IMR-90 (cell line): ENCODE data around the gene TMPRSS11E. TPM values are rescaled to one million over a fixed set of nuclear protein-coding genes. Genes with fewer than 3 reads are reported as not detected.

Experiments used
- ATAC-seq: fragments of 200-7000 bp; cut with Tn5 transposase; 2 replicates; pipeline ENCODE4 v1.9.1; 2020; ENCODE audit warnings: low read depth, mild to moderate bottlenecking, moderate library complexity
- BruUV-seq: library from RNA; stranded (reverse); fragments of 400-500 nt; replicated peaks from 2 replicates; lab custom pipeline; 2021; lab: Mats Ljungman, UMichigan
- CTCF ChIA-PET: fragments of 300-600 bp; formaldehyde crosslinking; extraction: SDS; loops from one replicate; lab custom pipeline; 2021; ENCODE audit warnings: antibody characterized with exemption; lab: Yijun Ruan, JAX
- POLR2A ChIA-PET: fragments of 300-600 bp; sonication (Branson Sonifier 250); formaldehyde crosslinking; loops from one replicate; lab custom pipeline; 2022; ENCODE audit warnings: antibody characterized with exemption; ENCODE audit not compliant: unreplicated experiment; lab: Charles Lee
- DNase-seq: peaks from one replicate; pipeline ENCODE4 v3.0.0; 2013
- H2AFZ ChIP-seq: replicated peaks from 2 replicates; pipeline ENCODE3; 2013; ENCODE audit warnings: low read length, mild to moderate bottlenecking; ENCODE audit not compliant: poor library complexity
- H2AK5ac ChIP-seq: 2 replicates; pipeline ENCODE4 v1.6.1; 2013; ENCODE audit warnings: low read depth, low read length, inconsistent platforms
- H2AK9ac ChIP-seq: replicated peaks from 2 replicates; pipeline ENCODE3; 2013; ENCODE audit warnings: mild to moderate bottlenecking, low read depth, low read length, moderate library complexity; ENCODE audit not compliant: poor library complexity
- H2BK120ac ChIP-seq: 2 replicates; pipeline ENCODE4 v1.6.1; 2013; ENCODE audit warnings: low read depth, low read length, inconsistent platforms
- H2BK15ac ChIP-seq: 3 replicates; pipeline ENCODE4 v1.6.1; 2013; ENCODE audit warnings: low read depth, low read length, inconsistent platforms
- H2BK20ac ChIP-seq: 2 replicates; pipeline ENCODE4 v1.6.1; 2013; ENCODE audit warnings: low read depth, mild to moderate bottlenecking, inconsistent platforms, low read length, moderate library complexity
- H2BK5ac ChIP-seq: 2 replicates; pipeline ENCODE4 v1.6.1; 2013; ENCODE audit warnings: mild to moderate bottlenecking, low read depth, low read length, inconsistent platforms; ENCODE audit not compliant: poor library complexity, severe bottlenecking
- H3K14ac ChIP-seq: replicated peaks from 2 replicates; pipeline ENCODE4 v1.6.1; 2013; ENCODE audit warnings: low read depth, low read length, inconsistent platforms
- H3K18ac ChIP-seq: 2 replicates; pipeline ENCODE4 v1.6.1; 2013; ENCODE audit warnings: low read depth, low read length, control low read depth
- H3K23ac ChIP-seq: 2 replicates; pipeline ENCODE4 v1.6.1; 2013; ENCODE audit warnings: low read depth, low read length, inconsistent platforms
- H3K27ac ChIP-seq: 2 replicates; pipeline ENCODE4 v1.5.1; 2013; ENCODE audit warnings: mild to moderate bottlenecking, control low read depth, low read length; ENCODE audit not compliant: insufficient read depth
- H3K27me3 ChIP-seq: 2 replicates; pipeline ENCODE4 v1.6.1; 2013; ENCODE audit warnings: low read length; ENCODE audit not compliant: control insufficient read depth, insufficient read depth
- H3K36me3 ChIP-seq: 2 replicates; pipeline ENCODE4 v1.6.1; 2013; ENCODE audit warnings: low read length, mixed read lengths; ENCODE audit not compliant: control insufficient read depth, insufficient read depth
- H3K4ac ChIP-seq: 2 replicates; pipeline ENCODE4 v1.6.1; 2013; ENCODE audit warnings: low read depth, low read length, inconsistent platforms
- H3K4me1 ChIP-seq: 2 replicates; pipeline ENCODE4 v1.6.1; 2013; ENCODE audit warnings: low read length, mixed read lengths; ENCODE audit not compliant: control insufficient read depth, insufficient read depth
- H3K4me2 ChIP-seq: 2 replicates; pipeline ENCODE4 v1.6.1; 2013; ENCODE audit warnings: low read depth, mild to moderate bottlenecking, control low read depth, low read length, moderate library complexity
- H3K4me3 ChIP-seq: 2 replicates; pipeline ENCODE4 v1.5.1; 2013; ENCODE audit warnings: low read depth, mild to moderate bottlenecking, control low read depth, low read length, moderate library complexity; ENCODE audit not compliant: insufficient read depth
- H3K56ac ChIP-seq: 2 replicates; pipeline ENCODE4 v1.6.1; 2013; ENCODE audit warnings: low read length, inconsistent platforms; ENCODE audit not compliant: insufficient read depth; ENCODE audit errors: extremely low read depth
- H3K79me1 ChIP-seq, 2 experiments: 2 replicates each; pipeline ENCODE4 v1.6.1; 2013; ENCODE audit warnings: low read length in 2 of 2, inconsistent platforms in 1 of 2, low read depth in 1 of 2
- H3K9ac ChIP-seq: 2 replicates; pipeline ENCODE4 v1.6.1; 2013; ENCODE audit warnings: low read depth, low read length, control low read depth
- H3K9me1 ChIP-seq: 2 replicates; pipeline ENCODE4 v1.6.1; 2013; ENCODE audit warnings: low read length, inconsistent platforms; ENCODE audit not compliant: insufficient read depth
- H3K9me3 ChIP-seq: 2 replicates; pipeline ENCODE4 v1.6.1; 2013; ENCODE audit warnings: low read length; ENCODE audit not compliant: control insufficient read depth, insufficient read depth
- H4K20me1 ChIP-seq: 2 replicates; pipeline ENCODE4 v1.6.1; 2013; ENCODE audit warnings: low read length, inconsistent platforms; ENCODE audit not compliant: insufficient read depth
- H4K5ac ChIP-seq: 2 replicates; pipeline ENCODE4 v1.6.1; 2013; ENCODE audit warnings: mild to moderate bottlenecking, low read depth, low read length, control low read depth
- H4K8ac ChIP-seq, 2 experiments: 2 replicates each; pipeline ENCODE4 v1.6.1; 2013; ENCODE audit warnings: low read depth in 2 of 2, low read length in 2 of 2, control low read depth in 1 of 2, inconsistent platforms in 1 of 2
- H4K91ac ChIP-seq: 2 replicates; pipeline ENCODE4 v1.6.1; 2013; ENCODE audit warnings: low read depth, low read length, inconsistent platforms; ENCODE audit not compliant: insufficient read depth
- FOS ChIP-seq: fragments of 150-350 bp; IDR thresholded peaks from 2 replicates; pipeline ENCODE4 v1.6.1; 2016; ENCODE audit warnings: low read depth, low read length
- MAFK ChIP-seq: IDR thresholded peaks from 2 replicates; pipeline ENCODE4 v1.6.1; 2012; ENCODE audit warnings: low read depth, low read length, improper control_type of control experiment
- MAZ ChIP-seq: IDR thresholded peaks from 2 replicates; pipeline ENCODE4 v1.6.1; 2012; ENCODE audit warnings: low read depth, mild to moderate bottlenecking, low read length, improper control_type of control experiment, moderate library complexity, borderline replicate concordance
- MXI1 ChIP-seq: IDR thresholded peaks from 2 replicates; pipeline ENCODE4 v1.6.1; 2012; ENCODE audit warnings: low read depth, mild to moderate bottlenecking, low read length, moderate library complexity, borderline replicate concordance
- NFE2L2 ChIP-seq: fragments of 150-350 bp; IDR thresholded peaks from 2 replicates; pipeline ENCODE4 v1.6.1; 2016; ENCODE audit warnings: low read depth, mild to moderate bottlenecking, low read length
- POLR2A ChIP-seq: IDR thresholded peaks from 2 replicates; pipeline ENCODE4 v1.6.1; 2012; ENCODE audit warnings: mild to moderate bottlenecking, low read depth, low read length
- RCOR1 ChIP-seq: IDR thresholded peaks from 2 replicates; pipeline ENCODE4 v1.6.1; 2012; ENCODE audit warnings: mild to moderate bottlenecking, low read length, improper control_type of control experiment; ENCODE audit not compliant: insufficient replicate concordance
- RFX5 ChIP-seq: IDR thresholded peaks from 2 replicates; pipeline ENCODE4 v1.8.0; 2012; ENCODE audit warnings: low read depth, mild to moderate bottlenecking, low read length, moderate library complexity
- SMC3 ChIP-seq: fragments of 150-350 bp; IDR thresholded peaks from 2 replicates; pipeline ENCODE4 v1.6.1; 2016; ENCODE audit warnings: low read depth, mild to moderate bottlenecking, antibody characterized with exemption, low read length, moderate library complexity
- WGBS, 2 experiments: methylation state at CpG; one replicate each; pipeline versions ENCODE4 v1.1.5 to v1.1.7; 2013; ENCODE audit warnings: missing lambda C conversion rate in 2 of 2; ENCODE audit not compliant: insufficient read length in 1 of 2; ENCODE audit errors: extremely low coverage in 2 of 2; 5-methylcytosine and 5-hydroxymethylcytosine counted together
- dilution Hi-C: fragments of 300-500 bp; cut with HindIII; formaldehyde crosslinking; loops from one replicate; pipeline ENCODE4 v1.14.3; 2018; ENCODE audit warnings: low sequenced_read_pairs; ENCODE audit not compliant: unreplicated experiment
- in situ Hi-C: fragments of 300-500 bp; cut with MboI; formaldehyde crosslinking; loops from 3 replicates; pipeline ENCODE4 v1.14.3; 2019; ENCODE audit warnings: low sequenced_read_pairs, inconsistent platforms, mixed read lengths
- intact Hi-C: fragments of 100-400 bp; cut with micrococcal nuclease; formaldehyde crosslinking; loops from 2 replicates; pipeline ENCODE4 v1.10.0; 2022
- polyA plus RNA-seq, 3 experiments: library from polyadenylated mRNA; depleted of rRNA; stranded (reverse); fragments of >200 nt; gene quantifications; 2 replicates each; pipeline ENCODE4 v1.2.3, GENCODE V29; 2012; ENCODE audit warnings: low replicate concordance in 1 of 3
- total RNA-seq: library from RNA; depleted of rRNA; stranded (reverse); fragments of >200 nt; gene quantifications from 2 replicates; pipeline ENCODE4 v1.2.3, GENCODE V29; 2012
- TF ChIP-seq, protein P1 (sequence below): fragments of 150-350 bp; IDR thresholded peaks from 2 replicates; pipeline ENCODE4 v1.6.1; 2016; ENCODE audit warnings: low read depth, mild to moderate bottlenecking, low read length, moderate library complexity, borderline replicate concordance

The TMPRSS11E gene
- total and polyA plus RNA-seq, 2 of the 4 experiments (the other 2 are of a cell fraction) = not detected

DNA sequence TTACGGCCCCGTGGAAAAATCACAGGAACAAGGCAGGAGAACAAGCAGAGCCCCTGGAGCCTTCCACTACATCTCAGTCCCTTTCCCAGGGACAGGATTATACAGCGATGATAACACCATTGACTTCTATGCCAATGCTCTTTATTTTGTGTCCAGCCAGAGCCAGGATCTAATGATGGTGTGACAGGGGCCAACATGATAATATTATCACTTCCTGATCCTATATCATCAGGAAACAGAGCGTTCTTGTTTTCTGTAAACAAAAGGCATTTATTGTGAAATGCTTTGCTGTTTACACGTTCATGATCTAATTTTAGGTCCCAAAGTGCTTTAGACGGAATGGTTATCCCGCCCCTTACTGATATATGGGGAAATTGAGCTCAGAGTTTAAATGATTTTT is 12.8 kb downstream of the TMPRSS11E start:
- TF ChIP-seq MAZ (no peak), SMC3 (no peak), MXI1 (no peak), MAFK (no peak), RFX5 (no peak), POLR2A (no peak), FOS (no peak), RCOR1 (no peak), NFE2L2 (no peak)
- TF ChIP-seq, protein P1, sequence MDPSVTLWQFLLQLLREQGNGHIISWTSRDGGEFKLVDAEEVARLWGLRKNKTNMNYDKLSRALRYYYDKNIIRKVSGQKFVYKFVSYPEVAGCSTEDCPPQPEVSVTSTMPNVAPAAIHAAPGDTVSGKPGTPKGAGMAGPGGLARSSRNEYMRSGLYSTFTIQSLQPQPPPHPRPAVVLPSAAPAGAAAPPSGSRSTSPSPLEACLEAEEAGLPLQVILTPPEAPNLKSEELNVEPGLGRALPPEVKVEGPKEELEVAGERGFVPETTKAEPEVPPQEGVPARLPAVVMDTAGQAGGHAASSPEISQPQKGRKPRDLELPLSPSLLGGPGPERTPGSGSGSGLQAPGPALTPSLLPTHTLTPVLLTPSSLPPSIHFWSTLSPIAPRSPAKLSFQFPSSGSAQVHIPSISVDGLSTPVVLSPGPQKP = no peak
- Histone ChIP-seq H3K9me3 (no peaks in the 10 kb centered on the region), H3K18ac (no peak overlapping the region), H3K9ac (no peak overlapping the region), H3K36me3 (no peaks in the 10 kb centered on the region), H2BK15ac (no peak overlapping the region), H3K9me1 (no peaks in the 10 kb centered on the region), H2AK9ac (no peak overlapping the region), H3K14ac (no peak overlapping the region), H3K27ac (no peak overlapping the region), H2BK20ac (no peak overlapping the region), H3K4ac (no peak overlapping the region), H3K79me1 (no peaks in the 10 kb centered on the region), H2BK5ac (no peak overlapping the region), H3K4me3 (no peak overlapping the region), H2BK120ac (no peak overlapping the region), H2AFZ (no peak overlapping the region), H3K23ac (no peak overlapping the region), H3K4me1 (peaks cover 4% of the 10 kb centered on the region; the same call in 1 of the 2 replicates), H4K91ac (no peak overlapping the region), H4K5ac (no peak overlapping the region), H3K27me3 (no peaks in the 10 kb centered on the region; the same call in 1 of the 2 replicates), H3K56ac (no peak overlapping the region), H4K20me1 (no peaks in the 10 kb centered on the region), H4K8ac (no peak overlapping the region), H2AK5ac (no peak overlapping the region), H3K4me2 (no peak overlapping the region)
- dilution Hi-C loops (no loop called here), in situ Hi-C loops (no loop called here), intact Hi-C loops (no loop called here)
- ATAC-seq (no peak), DNase-seq (no peak)
- BruUV-seq = no TSS peak
- ChIA-PET POLR2A (no interaction called here), CTCF (no interaction called here)
- WGBS, 2 experiments = no CpG with 5 or more reads among the region's 7 CpGs
